Measurements from ENCODE around the gene SLC36A3.
"Not testable (repeated sequence)": the region's sequence is repeated elsewhere in the genome, so short reads cannot be mapped to it uniquely, and the experiment has no call there.

The SLC36A3 gene

DNA sequence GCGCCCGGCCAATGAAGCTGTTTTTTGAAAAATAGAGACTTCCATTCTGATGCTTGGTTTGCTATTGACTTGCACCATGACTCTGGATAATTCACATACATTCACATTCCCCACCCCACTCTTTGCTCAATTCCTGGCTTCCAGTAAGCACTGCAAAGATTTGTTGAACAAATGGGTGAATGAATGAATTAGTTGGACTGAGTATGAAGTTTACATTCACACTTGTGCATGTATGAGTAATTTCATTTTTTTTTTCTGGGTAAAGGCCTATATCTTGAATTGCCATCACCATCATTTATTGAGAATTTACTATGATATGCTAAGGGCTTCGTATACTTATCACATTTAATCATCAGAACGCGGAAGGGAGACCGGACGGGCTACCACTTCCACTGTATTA, 65.9 kb downstream of the SLC36A3 start:
- no peak for DNase-seq

DNA sequence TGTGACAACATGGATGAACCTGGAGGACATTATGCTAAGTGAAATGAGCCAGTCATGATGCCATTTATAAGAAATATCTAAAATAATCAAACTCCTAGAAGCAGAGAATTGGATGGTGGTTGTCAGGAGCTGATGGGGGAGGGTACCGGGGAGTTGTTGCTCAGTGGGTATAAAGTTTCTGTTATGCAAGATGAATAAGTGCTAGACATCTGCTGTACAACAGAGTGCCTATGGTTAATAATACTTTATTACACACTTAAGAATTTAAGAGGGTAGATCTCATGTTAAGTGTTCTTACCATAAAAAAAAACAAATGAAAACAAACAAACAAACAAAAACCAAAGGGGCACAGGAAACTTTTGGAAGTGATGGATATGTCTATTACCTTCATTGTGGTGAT, 66.7 kb downstream of the SLC36A3 start:
- no peak for DNase-seq

DNA sequence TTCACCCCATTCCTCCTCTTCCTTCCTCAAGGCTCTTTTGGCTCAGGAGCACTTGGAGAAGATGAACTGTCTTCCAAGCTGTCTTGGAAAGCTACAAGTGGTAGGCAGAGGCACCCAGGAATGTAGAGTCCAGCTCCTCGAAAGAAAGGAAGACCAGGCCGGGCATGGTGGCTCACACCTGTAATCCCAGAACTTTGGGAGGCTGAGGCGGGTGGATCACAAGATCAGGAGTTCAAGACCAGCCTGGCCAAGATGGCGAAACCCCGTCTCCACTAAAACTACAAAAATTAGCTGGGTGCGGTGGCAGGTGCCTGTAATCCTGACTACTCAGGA, 68.4 kb downstream of the SLC36A3 start:
- DNase-seq: not testable (repeated sequence)

DNA sequence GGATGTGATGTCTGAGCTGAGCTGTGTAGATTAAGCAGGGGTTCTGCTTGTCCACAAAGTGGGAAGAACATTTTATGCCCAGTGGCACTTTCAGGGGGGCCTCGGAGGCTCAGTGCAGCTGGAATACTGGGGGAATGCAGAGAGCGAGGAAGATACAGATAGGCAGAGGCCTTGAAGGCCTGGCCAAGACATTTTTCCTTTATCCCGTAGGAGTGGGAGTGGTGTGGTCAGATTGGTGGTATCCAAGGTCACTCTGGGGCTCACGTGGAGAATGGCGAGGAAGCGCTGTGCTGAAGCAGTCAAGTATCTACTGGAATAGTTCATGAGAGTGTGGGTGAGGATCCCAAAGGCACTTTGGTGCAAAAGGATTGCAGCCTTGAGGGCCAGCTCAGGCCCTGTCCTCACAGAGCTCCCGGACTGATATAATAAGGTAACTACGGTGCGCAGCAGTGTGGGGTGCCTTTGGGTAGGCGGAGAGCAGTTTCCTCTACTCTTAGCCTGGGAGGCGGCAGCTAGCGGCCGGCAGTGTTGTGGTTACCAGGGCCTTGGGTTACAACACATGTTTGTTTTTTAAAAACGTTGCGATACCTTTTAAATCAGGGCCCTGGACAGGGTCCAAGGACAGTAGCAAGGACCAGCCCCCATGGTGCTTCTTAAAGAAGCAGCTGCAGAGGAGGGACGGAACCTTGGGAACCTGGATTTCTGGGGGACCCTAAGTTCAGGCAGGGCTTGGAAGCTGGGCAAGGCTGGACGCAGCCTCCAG, 68.9 kb downstream of the SLC36A3 start:
- DNase-seq: no peak

DNA sequence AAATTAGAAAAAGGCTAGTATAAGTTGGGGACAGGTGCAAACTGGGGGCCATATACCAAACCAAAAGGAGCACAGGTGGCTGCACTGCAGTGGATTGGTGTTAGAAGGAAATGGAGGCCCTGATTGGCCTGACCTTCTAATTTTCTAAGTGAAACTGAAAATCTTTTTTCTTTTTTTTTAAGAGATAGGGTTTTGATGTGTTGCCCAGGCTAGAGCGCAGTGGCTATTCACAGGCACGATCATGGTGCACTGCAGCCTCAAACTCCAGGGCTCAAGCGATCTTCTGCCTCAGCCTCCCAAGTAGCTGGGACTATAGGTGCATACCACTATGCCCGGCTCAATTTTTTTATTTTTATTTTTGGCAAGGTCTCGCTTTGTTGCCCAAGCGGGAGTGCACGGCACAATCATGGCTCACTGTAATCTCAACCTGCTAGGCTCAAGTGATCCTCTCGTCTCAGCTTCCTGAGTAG, 69.9 kb downstream of the SLC36A3 start:
- no peak for DNase-seq

DNA sequence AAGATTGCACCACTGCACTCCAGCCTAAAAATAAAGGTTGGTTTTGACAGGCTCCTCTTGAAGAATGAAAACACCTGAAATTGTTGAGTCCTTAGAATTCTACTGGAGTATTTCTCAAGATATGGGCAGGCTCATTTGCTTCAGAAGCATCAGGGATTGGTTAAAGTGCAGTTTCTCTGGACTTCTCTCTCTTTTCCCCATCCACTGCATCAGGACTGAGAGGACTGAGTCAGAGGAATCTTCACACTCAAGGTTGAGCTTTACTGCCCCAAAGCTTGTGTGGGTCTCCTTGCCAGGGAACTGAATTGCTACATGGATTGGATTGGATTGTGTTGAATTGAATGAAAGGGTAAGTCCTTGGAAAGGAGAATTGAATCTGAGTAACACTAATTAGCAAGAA, 72.2 kb downstream of the SLC36A3 start:
- no peak for DNase-seq

DNA sequence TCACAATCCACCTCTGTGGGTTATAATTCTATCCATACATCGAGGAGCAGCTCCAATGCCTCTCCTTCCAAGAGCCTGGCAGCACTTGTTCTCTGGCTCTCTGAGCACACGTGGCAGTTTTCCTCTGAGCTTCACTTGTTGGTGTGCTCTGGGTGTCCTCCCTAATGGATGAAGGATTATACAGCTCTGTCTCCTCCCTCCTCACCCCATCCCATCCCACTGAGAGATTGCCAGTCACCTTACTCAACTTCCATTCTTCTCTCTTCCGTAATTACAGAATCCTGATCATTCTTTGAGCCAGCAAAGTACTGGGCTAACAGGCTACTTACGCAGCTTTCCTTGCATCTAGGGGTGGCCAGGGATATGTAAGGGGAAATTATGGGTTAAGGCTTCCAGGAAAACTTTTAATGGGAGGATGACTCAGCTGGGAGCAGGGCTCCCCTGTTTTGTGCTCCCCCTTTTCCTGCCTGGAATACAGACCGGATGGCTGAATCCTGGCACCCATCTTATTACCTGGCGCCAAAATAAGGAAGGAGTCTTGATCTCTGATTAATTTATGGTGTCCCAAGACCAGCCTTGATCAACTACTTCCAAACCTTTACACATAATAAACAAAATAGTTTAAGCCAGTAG, 73.4 kb downstream of the SLC36A3 start:
- no peak for DNase-seq

DNA sequence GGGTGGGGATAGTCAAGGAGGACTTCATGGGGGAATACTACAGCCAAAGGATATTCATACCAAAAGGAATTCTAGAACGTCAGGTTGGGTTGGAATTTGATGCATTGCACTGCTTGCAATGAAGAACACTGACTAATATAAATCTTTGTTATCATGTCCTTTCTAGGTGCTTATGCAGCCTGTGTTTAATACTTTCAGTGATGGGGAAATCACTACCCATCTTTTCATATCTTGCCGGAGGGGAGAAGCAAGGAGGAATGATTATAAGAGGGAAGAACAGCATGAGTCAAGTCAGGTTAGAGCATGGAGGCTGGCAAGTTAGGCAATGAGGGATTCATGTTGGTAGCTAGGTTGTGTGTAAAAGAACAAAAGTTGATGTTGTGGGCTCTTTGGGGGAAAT, 74.6 kb downstream of the SLC36A3 start:
- DNase-seq: no peak

DNA sequence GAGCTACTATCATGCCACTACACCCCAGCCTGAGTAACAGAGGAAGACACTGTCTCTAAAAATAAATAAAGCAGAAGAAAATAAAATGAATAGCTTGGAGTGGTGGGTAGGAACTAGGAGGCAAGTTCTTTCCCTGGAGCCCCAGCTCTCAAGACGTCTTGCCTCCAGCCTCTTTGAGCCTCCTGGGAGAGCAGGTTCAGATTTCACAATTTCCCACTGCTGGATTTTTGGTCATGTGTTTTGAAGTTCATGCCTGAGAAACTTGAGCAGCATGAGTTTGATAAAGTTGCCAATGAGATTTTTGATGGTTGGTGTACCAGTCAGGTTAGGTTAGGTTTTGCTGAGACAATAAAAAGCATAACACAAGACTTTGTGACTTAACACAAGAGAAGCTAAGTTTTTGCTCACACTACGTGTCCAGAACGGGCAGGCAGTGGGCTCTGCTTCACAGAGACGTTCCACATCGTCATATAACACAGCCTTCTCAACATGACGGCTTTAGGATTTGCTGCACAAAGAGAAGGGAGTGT, 75.6 kb downstream of the SLC36A3 start:
- no peak for DNase-seq

Data from CD4-positive, alpha-beta T cell treated with Interleukin-17A for 1 hour (primary cell).